Hippocampal formation (tissue), 2 donors: ENCODE measurements around the gene DNAJC13.
"Not testable (repeated sequence)": the region's sequence is repeated elsewhere in the genome, so short reads cannot be mapped to it uniquely, and the experiment has no call there.

Experiments
- DNase-seq, 2 donors: peaks; one replicate each; lab custom pipeline; 2025; lab: John Stamatoyannopoulos, UW

The DNAJC13 gene

GRCh38 chr3:132543011-132543739, 125.9 kb downstream of the DNAJC13 start:
- DNase-seq, result no peak

DNA sequence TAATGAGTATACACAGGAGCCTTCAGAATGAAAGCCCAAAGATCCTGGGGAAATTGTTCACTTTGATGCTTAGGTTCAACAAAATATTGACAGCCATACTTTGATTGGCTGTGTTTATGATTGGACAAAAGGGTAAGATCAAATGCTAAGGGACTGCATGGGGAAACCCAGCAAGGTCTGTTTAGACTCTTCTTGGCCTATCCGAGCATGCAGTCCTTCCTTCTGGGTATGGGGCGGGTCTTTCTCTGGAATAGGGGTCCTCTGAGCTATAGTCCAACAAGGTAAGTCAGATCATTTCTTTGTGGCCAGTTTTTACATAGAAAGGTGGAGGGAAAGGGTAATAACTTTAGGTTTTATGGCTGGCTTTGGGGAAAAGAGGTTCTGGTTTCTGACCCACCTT, 126.8 kb downstream of the DNAJC13 start:
- no peak for DNase-seq

- no peak for DNase-seq
Measured at GRCh38 chr3:132545471-132545870, 128.2 kb downstream of the DNAJC13 start.

GRCh38 chr3:132549169-132549568, 131.9 kb downstream of the DNAJC13 start:
- DNase-seq, result no peak

DNA sequence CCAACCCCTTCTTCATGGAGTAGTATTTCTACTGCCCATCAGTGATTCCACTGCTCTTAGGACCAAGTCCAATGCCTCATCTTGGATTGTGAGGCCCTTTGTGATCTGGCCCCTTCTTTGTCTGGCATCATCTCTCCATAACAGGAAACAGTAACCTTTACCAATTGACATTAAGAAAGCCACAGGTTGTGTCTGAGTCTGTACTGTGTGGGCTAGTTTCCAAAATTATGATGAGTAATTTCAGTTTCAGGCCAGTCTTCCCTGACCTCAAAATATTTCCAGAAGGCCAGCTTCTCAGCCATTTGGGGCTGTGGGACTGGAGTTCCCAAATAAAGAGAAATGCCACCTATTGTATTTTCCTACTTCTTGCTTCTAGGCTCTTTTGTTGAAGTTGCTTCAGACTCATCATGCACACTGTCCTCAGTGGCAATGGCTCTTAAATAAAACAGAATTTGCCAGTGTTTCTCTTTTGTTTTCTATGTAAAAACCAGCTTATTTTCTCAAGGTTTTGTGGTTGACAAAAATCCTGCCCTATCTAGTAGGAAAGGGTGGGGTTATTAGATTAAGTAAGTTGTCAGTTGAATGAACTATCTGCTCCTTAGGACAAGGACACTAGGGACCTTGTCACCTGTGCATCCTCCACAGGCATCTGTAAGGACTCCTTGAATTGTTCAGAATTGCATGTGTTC, 132.7 kb downstream of the DNAJC13 start:
- DNase-seq, result no peak

- DNase-seq, result no peak
Measured at GRCh38 chr3:132550579-132551305, 133.4 kb downstream of the DNAJC13 start.

GRCh38 chr3:132553826-132554225, 136.5 kb downstream of the DNAJC13 start:
- no peak for DNase-seq

DNA sequence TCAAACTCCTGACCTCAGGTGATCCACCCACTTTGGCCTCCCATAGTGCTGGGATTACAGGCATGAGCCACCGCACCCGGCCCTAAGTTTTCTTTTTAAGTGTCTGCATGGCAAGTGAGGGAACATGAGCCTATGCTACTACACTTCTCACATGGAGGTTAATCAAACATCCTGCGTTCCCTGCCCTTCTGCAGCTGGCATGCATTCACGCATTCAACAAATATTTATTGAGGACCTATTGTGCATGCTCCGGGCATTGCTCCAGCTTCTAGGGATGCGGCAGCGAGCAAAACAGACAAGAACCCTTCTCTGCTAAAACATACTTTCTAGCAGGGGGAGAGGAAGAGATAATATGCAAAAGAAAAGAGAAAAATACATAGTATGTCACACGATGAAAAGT, 137.1 kb downstream of the DNAJC13 start:
- peak in 1 of 2 donors; percentile 5 for DNase-seq

GRCh38 chr3:132555306-132556035, 138.2 kb downstream of the DNAJC13 start:
- no peak for DNase-seq

DNA sequence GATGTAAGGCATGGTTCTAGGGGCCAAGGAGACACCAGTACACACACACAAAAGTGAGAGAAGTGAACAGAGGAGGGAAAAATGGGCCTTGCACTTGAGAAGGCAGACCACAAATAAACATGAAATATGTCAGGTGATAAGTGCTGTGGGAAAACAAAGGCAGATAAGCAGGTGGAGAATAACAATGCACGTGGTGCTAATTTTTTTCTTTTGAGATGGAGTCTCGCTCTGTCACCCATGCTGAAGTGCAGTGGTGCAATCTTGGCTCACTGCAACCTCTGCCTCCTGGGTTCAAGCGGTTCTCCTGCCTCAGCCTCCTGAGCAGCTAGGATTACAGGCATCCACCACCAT, 138.7 kb downstream of the DNAJC13 start:
- DNase-seq, result not testable (repeated sequence)

- no peak for DNase-seq
Measured at GRCh38 chr3:132556508-132557159, 139.3 kb downstream of the DNAJC13 start.

- DNase-seq, result no peak
Measured at GRCh38 chr3:132561003-132561402, 143.7 kb downstream of the DNAJC13 start.

DNA sequence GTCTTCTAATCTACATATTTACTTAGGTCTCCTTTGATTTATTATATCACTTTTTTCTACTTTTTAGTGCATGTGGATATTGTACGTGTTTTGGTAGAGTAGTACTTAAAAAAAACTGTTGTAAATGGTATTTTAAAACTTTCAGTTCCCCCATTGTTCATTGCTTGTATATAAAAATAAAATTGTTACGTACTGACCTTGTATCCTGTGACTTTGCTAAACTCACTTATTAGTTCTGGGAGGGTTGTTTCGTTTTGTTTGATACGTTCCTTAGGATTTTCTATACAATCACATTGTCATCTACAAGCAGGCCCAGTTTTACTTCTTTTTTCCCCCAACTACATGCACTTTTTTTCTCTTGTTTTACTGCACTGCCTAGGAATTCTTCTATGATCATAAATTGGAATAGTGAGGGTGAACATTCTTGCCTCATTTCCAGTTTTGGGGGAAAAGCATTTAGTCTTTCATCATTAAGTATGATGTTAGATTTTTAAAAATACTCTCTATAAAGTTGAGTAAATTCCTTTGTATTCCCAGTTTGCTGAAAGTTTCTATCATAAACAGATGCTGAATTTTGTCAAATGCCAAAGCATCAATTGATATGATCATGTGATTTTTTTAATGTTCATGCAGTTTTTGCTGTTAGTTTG, 146.2 kb downstream of the DNAJC13 start:
- no peak for DNase-seq

GRCh38 chr3:132564070-132564465, 146.8 kb downstream of the DNAJC13 start:
- DNase-seq, result no peak

DNA sequence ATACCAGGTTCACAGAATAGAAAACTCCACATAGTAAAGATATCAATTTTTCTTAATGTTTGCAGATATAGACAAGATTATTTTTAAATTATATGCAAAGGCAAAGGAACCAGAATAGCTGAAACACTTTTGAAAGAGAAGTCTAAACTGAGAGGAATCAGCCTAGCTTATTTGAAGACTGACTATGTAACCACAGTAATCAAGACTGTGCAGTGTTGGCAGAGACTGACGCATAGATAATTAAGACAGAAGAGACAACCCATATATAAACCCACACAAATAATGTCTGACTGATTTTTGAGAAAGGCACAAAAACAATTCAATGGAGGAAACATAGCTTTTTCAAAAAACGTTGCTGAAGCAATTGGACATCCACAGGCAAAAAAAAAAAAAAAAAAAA, 151.1 kb downstream of the DNAJC13 start:
- no peak for DNase-seq

- no peak for DNase-seq
Measured at GRCh38 chr3:132569153-132569552, 151.9 kb downstream of the DNAJC13 start.

DNA sequence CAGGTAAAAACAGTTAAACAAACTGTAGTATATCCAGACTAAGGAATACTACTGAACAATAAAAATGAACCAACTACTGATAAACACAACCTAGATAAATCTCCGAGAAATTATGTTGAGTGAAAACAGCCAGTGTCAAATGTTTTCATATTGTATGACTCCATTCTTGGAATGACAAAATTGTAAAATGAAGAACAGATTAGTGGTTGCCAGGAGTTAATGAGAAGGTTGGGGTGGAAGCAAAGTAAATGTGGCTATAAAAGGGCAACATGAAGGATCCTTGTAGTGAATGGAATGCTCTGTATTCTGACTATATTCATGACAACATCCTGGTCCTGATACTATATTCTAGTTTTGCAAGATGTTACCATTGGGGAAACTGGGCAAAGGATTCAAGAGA, 152.3 kb downstream of the DNAJC13 start:
- DNase-seq, result no peak

DNA sequence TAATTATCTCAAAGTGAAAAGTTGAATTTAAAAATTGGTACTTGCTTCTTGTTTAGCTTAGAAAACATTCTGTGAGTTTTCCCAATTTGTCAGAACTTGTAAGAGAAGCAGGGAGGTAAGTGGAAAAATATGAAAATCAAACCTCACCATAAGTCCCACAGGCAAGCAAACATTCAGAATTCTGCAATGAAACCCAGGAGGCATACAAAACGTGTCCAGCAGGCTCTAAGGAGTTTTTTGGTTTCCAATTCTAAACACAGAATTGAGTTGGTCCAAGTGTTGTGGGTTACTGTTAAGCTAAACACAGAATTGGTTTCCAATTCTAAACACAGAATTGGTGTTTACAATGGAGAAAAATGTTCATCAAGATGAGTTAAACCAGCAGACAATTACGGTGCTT, 152.7 kb downstream of the DNAJC13 start:
- no peak for DNase-seq

DNA sequence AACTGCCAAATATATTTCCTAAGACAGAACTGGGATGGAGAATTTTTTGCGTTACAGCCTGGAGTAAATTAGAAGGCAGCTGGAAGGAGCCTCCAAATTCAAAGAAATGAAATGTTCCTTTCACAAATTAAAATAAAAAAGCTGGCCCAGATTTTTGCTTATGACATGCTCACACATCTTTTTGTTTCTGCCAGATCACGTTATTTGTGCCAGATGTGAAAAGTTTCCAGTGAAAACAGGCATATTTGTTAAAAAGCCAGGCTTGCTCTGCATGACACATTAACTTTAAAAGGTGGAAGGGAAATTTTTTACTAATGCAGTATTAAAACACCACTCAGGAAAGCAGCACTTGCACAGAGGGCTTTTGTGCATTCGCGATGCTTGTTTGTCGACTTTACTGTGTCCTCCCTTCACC, 156.5 kb downstream of the DNAJC13 start:
- no peak for DNase-seq

DNA sequence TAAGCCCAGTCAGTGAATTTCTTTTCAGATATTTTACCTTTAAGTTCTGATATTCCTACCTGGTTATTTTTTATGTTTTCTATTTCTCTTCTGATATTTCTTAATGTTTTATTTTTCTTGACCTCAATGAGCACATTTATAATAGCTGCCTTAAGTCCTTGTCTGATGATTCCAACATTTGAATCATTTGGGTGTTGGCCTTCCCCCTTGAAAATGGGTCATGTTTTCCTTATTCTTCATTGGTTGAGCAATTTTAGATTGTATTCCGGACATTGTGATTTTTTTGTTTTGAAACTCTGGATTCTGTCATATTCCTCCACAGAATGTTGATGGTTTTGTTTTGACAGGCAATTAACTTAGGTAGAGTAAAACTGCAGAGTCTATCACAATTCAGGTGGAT, 170.1 kb downstream of the DNAJC13 start:
- no peak for DNase-seq
